GM19238 (cell line): Measurements from ENCODE around the gene WDFY2.

ENCODE experiments used
- DNase-seq: peaks from one replicate; pipeline ENCODE4 v3.0.0; 2011; ENCODE audit warnings: low spot score; ENCODE audit not compliant: insufficient read length

WDFY2 gene

GRCh38 chr13:51601601-51602565, 17.6 kb downstream of the WDFY2 start:
- no peak for DNase-seq

- no peak for DNase-seq
Observed at GRCh38 chr13:51603716-51604115, 19.5 kb downstream of the WDFY2 start.

GRCh38 chr13:51605698-51606097, 21.4 kb downstream of the WDFY2 start:
- no peak for DNase-seq

DNA sequence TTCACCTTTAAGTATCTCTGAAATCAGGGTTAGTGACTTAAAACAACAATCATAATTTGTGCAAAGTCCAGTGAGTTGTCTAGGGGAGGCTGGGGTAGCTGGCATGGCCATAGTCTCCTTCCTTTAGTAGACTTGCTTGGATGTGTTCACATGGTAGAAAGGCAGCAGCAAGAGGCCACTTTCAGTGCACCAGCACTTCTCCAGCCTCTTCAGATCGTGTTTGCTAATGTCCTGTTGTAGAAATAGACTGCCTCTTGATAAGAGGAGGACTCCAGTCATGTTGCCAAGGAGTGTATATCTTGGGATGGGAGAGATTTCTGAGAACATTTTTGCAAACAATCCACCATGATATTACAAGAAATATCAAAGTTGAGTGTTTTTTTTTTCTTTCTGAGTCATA, 22.9 kb downstream of the WDFY2 start:
- DNase-seq, result no peak

- no peak for DNase-seq
Observed at GRCh38 chr13:51608857-51609406, 24.7 kb downstream of the WDFY2 start.

DNA sequence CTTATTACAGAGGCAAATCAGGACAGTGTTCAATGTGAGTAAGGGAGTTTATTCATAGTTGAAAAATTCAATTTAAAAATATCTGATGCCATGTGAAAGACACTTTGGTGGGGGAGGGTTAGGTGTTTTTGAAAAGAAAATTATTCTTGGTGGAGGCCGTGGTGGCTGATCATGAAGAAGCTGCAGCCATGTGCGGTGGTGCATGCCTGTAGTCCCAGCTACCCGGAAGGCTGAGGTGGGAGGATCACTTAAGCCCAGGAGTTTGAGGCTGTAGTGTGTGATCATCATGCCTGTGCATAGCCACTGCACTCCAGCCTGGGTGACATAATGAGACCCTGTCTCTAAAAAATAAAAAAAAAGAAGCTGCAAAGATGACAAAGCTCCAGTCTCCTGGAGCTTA, 28.6 kb downstream of the WDFY2 start:
- no peak for DNase-seq

GRCh38 chr13:51613535-51613934, 29.3 kb downstream of the WDFY2 start:
- DNase-seq, result no peak

DNA sequence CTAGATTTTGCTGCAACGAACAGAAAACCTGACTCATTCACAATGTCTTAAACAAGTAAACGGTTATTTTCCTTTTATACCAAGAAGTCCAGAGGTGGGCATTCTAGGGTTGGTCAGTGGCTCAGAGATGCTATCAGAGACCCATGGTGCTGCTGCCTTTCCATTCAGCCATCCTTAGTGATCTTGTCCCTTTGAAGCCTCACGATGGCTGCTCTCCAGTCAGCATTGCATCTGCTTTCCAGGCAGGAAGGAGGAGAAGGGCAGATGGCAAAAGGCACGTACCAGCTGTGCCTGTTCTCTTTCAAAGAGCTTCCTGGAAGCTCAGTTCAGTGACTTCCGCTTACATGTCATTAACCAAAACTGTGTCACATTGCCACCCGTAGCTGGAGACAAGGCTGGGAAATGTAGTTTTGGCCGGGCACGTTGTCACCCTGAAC, 30.1 kb downstream of the WDFY2 start:
- peak; percentile 20 for DNase-seq

DNA sequence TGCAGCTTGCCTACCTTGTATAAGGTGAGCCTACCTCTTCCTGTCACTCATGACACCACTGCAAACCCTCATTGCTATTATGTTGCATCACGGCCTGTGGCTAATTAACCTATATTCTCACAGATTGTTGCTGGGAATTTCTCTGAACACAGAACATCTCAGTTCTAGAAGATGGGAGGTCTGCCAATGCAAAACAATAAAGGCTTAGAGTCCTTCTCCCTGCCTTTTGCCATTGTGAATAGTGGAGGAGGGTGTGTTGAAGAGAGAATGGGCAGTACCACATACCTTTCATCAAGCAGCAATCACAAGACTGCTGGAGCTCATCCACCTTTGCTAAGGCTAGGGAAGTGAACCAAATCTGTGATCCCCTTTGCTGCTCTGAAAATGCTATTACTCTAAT, 34.4 kb downstream of the WDFY2 start:
- DNase-seq, result no peak

DNA sequence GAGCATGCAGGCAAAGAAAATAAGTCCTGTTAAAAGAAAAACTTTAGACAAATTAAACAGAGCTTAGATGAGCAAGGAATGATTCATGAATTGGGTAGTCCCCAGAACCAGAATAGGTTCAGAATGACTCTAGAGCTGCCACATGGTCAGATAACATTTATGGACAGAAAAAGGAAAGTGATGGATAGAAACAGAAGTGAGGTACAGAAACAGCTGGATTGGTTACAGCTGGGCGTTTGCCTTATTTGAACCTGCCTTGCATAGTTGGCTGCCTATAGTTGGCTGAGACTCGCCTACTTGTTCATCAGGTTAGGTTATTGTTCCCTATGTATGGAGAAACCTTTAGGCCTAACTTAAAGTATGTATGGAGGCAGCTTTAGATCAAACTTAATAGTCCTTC, 35.4 kb downstream of the WDFY2 start:
- DNase-seq, result no peak

DNA sequence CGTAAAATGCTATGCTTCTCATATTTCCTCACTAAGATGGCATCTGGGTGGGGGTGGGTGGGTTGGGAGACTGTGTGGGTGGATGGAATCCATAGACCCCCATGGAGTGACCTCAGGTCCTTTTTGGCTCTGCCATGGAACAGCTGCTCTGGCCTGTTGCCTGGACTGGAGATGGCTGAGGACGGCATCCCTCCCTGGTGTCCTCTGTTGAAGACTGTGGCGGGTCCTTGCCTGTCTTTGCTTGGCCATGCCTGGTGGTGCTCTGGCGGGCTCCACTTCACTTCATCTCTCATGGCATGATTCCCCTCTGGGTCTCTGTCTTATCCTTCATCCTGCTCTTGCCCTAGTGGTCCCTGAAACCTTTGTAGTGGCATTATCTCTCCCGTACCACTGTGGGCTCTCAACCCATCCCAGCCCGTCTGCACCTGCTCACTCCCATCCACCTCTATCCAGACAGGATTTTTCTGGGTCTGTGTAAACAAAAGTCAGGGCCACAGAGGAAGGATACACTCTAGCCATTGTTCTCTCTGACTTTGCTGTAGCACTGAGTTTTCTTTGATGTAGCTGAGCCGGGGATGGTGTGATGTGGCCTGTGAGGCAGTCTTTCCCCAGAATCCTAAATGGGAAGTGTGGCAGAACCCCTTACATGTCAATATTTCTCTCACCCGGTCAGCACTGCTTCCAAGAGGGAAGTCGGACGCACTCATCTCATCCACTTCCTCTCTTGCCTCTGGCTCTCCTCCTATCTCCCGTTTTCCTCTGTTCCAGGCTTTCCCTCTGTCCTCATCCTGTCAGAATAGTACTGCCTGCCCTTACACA, 36.1 kb downstream of the WDFY2 start:
- DNase-seq, result no peak

DNA sequence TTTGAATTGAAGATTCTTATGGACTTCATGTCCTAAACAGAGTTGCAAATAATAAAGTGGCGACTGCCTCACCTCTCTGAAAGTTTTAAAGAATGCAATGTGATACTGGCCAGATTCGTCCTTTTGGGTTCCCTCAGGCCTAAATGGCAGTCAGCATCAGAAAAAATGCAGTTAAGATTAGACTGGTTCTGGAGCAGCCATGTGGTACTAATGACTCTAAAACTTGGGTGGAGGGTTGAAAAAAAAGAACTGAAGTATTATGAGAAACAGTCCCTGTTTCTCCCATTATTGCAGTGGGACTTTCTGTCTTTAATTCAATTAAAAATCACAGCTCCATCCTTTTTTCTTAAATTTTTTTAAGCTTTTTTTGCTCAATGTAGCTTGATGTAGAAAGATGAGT, 37.3 kb downstream of the WDFY2 start:
- DNase-seq, result no peak

GRCh38 chr13:51623473-51623872, 39.2 kb downstream of the WDFY2 start:
- DNase-seq, result no peak

- DNase-seq, result no peak
Observed at GRCh38 chr13:51624207-51624606, 39.9 kb downstream of the WDFY2 start.

GRCh38 chr13:51624695-51625345, 40.6 kb downstream of the WDFY2 start:
- no peak for DNase-seq

DNA sequence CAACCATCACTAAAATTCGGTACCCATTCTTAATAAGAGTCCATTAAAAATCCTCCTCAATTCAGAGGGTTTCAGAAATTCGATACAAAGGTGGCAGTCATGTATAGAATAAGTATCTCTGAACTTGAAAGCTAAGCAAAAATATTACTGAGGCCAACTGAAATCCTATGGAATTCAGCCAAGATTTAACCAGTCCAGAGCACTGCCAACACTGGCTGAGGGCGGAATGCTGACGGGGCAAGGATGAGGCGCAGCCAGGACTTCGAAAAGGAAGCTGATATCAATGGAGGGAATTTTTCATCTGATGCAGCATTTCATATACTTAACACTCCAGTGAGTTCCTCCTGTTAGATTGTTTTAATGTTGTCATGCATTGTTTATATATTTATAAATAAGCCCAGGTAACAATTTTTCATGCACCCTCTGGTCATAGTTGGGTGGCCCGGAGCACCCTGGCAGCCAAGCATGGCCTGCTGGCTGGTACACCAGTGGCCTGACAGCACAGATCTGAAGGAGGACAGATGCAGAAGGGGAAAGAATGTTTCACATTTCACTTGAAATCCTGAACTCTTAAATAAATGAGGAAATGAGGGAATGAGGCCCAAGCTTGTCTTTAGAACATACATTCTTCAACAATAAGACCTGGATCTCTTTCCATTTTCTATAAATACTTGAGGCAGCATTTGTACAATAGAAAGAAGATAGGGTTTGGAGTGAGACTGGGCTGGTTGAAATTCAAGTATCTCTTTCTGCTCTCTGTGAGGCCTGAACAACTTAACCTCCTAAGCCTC, 41.5 kb downstream of the WDFY2 start:
- DNase-seq, result no peak

DNA sequence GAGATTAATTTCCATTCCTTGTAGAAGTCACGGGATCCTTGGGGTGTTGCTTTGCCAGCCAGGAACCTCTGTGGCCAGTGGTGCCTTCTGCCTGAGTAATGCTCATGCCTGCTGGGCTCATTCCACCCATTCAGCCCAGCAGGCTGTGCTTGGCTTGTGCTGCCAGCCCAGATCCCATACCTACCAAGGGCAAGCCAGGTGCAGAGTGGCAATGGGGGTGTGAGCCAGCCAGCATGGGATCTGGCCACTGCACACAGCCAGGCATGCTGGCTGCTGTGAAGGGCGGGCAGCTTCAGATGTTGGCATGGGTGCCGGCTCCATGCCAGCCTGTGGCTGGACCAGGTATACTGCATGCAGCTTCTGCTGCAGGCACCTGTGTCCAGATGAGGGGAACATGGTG, 42.5 kb downstream of the WDFY2 start:
- no peak for DNase-seq

- no peak for DNase-seq
Observed at GRCh38 chr13:51628059-51628852, 44.0 kb downstream of the WDFY2 start.

GRCh38 chr13:51629491-51630287, 45.4 kb downstream of the WDFY2 start:
- DNase-seq, result no peak
